ENCODE data around the gene CRY2. TPM values are rescaled to one million over a fixed set of nuclear protein-coding genes. Genes with fewer than 3 reads are reported as not detected.

CRY2 gene
- total RNA-seq, 2 donors from 2014 or later, result 19.8 to 20.1 TPM

DNA sequence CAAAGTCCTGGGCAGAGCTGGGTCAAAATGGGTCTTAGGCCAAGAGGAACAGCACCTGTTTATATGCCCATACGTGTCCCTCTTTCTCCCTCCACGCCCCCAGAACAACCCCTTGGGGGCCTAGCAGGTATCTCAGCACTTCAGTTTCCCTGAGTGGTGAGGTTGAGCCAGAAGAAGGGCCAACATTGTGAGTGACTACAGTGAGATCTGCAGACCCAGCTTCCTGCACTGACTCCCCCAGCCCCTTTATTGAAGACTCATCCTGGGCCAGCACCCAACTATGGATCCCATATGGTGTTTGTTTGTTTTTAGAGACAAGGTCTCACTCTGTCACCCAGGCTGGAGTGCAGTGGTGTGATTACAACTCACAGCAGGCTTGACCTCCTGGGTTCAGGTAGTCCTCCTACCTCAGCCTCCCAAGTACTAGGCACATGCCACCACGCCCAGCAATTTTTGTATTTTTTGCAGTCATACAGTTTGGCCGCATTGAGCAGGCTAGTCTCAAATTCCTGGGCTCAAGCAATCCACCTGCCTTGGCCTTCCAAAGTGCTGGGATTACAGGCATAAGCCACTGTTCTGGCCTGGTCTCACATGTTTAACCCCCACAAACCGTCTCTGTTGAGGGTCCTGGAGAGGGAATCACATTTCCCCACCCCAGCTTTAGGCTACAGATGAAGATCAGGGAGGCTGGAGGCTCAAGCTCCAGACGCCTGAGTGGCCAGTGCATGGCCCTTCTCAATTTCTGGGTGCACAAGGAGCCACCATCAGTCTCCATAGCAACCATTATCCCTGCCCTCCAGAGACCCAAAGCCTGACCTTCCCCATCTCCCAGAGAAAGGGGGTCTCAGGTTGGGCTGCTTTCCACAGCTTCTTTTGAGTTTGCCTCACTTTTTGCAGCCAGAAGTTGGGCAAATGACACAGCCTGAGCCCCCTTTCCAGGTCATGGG is 73.5 kb downstream of the CRY2 start:
- H3K36me3 Mint-ChIP-seq (ENCODE audit: low read depth), result peaks cover 6% of the 10 kb centered on the region
- peaks cover 35% of the 10 kb centered on the region for H3K27me3 ChIP-seq (ENCODE audit: control insufficient read depth, insufficient read depth, low read length, poor library complexity, severe bottlenecking)
- H3K27ac Mint-ChIP-seq, result peak overlapping the region; percentile 91
- DNase-seq, result no peak
- no peaks in the 10 kb centered on the region for H3K9me3 ChIP-seq (ENCODE audit: control insufficient read depth, low read length)
- WGBS, 2 experiments (ENCODE audit: insufficient coverage in 1 of 2, insufficient read length in 1 of 2), result 89 to 90% methylated on average over 5 to 6 of the region's 6 CpGs
- TF ChIP-seq, protein P1, sequence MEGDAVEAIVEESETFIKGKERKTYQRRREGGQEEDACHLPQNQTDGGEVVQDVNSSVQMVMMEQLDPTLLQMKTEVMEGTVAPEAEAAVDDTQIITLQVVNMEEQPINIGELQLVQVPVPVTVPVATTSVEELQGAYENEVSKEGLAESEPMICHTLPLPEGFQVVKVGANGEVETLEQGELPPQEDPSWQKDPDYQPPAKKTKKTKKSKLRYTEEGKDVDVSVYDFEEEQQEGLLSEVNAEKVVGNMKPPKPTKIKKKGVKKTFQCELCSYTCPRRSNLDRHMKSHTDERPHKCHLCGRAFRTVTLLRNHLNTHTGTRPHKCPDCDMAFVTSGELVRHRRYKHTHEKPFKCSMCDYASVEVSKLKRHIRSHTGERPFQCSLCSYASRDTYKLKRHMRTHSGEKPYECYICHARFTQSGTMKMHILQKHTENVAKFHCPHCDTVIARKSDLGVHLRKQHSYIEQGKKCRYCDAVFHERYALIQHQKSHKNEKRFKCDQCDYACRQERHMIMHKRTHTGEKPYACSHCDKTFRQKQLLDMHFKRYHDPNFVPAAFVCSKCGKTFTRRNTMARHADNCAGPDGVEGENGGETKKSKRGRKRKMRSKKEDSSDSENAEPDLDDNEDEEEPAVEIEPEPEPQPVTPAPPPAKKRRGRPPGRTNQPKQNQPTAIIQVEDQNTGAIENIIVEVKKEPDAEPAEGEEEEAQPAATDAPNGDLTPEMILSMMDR (conservative IDR thresholded peaks at IDR 0.05), result no peak
- peaks cover 2% of the 10 kb centered on the region for H3K4me1 ChIP-seq (ENCODE audit: control insufficient read depth, insufficient read depth, low read length)
- H3K4me1 Mint-ChIP-seq, result peaks cover 25% of the 10 kb centered on the region
- H3K4me3 Mint-ChIP-seq, result peak overlapping the region; percentile 55
- H3K36me3 ChIP-seq (ENCODE audit: control insufficient read depth, insufficient read depth, low read length), result no peaks in the 10 kb centered on the region
- no peaks in the 10 kb centered on the region for H3K9me3 Mint-ChIP-seq
- H3K27ac ChIP-seq (ENCODE audit: low read depth, low read length), result no peak overlapping the region
- H3K27me3 Mint-ChIP-seq (ENCODE audit: insufficient read depth), result peaks cover 21% of the 10 kb centered on the region
- no peak overlapping the region for H3K9ac ChIP-seq (ENCODE audit: extremely low read depth, low read length, poor library complexity, severe bottlenecking)
- no peak overlapping the region for H3K4me3 ChIP-seq (ENCODE audit: low read length)

DNA sequence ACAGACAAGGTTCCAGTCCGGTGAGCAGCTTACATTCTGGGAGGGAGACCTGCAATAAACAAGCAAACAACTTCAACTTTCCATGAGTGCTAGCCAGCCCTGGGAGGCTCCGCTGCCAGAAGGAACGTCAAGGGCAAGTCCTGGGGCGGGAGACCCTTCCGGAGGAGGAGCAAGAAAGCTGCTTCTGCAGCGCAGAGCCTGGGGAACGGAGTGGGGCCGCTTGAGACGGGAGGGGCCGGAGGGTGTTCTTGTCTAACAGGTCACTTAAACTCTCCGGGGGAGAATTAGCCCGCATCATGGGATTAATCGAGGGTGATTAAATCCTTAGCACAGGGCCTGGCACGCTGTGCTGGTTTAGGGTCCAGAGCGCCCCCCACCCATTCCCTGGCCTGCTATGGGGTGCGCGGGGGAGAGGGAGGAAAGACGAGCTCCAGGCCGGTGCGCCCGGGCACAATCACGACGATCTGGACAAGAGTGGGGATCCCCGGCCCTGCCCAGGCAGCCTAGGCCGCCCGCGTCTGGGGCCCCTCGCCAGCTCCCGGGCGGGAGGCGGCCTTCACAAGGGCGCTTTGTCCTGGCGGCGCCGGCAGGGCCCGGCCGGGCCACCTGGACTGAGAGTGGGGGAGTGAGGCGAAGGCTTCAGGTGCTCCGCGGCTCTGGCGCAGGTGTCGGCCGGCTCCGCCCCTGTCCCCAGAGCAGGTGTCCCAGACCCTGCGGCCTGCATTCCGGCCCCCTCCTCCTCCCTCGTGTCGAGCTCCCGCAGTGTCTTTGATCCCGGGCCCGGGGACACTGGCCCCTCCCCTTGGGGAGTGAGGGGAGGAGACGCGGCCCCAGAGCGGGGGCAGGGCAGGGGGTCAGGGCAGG is 74.5 kb downstream of the CRY2 start:
- Mint-ChIP-seq H3K4me3 (peak overlapping the region; percentile 55), H3K4me1 (peaks cover 25% of the 10 kb centered on the region), H3K27ac (peak overlapping the region; percentile 26), H3K9me3 (no peaks in the 10 kb centered on the region), H3K27me3 (ENCODE audit: insufficient read depth) (peaks cover 21% of the 10 kb centered on the region), H3K36me3 (ENCODE audit: low read depth) (peaks cover 2% of the 10 kb centered on the region)
- no peaks in the 10 kb centered on the region for H3K9me3 ChIP-seq (ENCODE audit: control insufficient read depth, low read length)
- DNase-seq, result peak; percentile 97
- H3K9ac ChIP-seq (ENCODE audit: extremely low read depth, low read length, poor library complexity, severe bottlenecking), result peak overlapping the region; percentile 53
- no peak overlapping the region for H3K27ac ChIP-seq (ENCODE audit: low read depth, low read length)
- WGBS, 2 experiments (ENCODE audit: insufficient coverage in 1 of 2, insufficient read length in 1 of 2), result 5% methylated on average over 11 to 52 of the region's 54 CpGs
- H3K27me3 ChIP-seq (ENCODE audit: control insufficient read depth, insufficient read depth, low read length, poor library complexity, severe bottlenecking), result peaks cover 35% of the 10 kb centered on the region
- peak overlapping the region; percentile 64 for H3K4me3 ChIP-seq (ENCODE audit: low read length)
- no peaks in the 10 kb centered on the region for H3K36me3 ChIP-seq (ENCODE audit: control insufficient read depth, insufficient read depth, low read length)
- TF ChIP-seq, protein P1 (conservative IDR thresholded peaks at IDR 0.05), result no peak
- H3K4me1 ChIP-seq (ENCODE audit: control insufficient read depth, insufficient read depth, low read length), result peaks cover 2% of the 10 kb centered on the region

DNA sequence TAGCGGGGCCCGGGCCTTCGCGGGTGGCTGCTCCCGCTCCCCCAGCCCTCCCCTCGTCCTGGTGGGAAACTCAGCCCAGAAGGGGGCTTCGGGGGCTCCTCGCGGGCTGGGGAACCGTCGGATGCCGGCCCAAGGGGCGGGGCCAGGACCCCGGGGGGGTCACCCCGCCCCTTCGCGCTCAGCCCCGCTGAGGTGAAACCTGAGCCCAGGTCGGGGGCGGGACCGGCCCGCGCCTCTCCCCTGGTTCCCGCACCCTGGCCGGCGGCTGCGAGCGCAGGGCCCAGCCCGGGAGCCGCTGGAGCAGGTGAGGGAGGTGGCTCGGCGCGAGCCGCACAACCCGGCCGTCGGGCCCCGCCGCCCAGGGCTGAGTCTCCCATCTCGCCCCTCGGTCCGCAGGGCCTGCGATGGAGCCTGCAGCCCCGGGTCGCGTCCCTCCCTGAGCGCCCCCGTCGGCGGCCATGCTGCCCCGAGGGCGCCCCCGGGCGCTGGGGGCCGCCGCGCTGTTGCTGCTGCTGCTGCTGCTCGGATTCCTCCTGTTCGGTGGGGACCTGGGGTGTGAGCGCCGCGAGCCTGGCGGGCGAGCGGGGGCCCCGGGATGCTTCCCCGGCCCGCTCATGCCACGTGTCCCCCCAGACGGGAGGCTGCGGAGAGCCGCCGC is 75.3 kb downstream of the CRY2 start, which contains the start of gene LARGE2:
Gene LARGE2, plus strand, starts transcription at position 232 of the 658 bp plus-strand sequence. Its CDS starts 227 bp downstream, at position 459.
- peak within 1 kb of the TSS; percentile 67 for H3K4me3 Mint-ChIP-seq
- no peak within 1 kb of the TSS for H3K27ac ChIP-seq (ENCODE audit: low read depth, low read length)
- no peaks in the 10 kb centered on the region for H3K36me3 ChIP-seq (ENCODE audit: control insufficient read depth, insufficient read depth, low read length)
- H3K9me3 ChIP-seq (ENCODE audit: control insufficient read depth, low read length), result no peaks in the 10 kb centered on the region
- peaks cover 2% of the 10 kb centered on the region for H3K36me3 Mint-ChIP-seq (ENCODE audit: low read depth)
- H3K27ac Mint-ChIP-seq, result peak within 1 kb of the TSS; percentile 75
- peak within 1 kb of the TSS; percentile 64 for H3K4me3 ChIP-seq (ENCODE audit: low read length)
- TF ChIP-seq, protein P1 (conservative IDR thresholded peaks at IDR 0.05), result no peak
- H3K9me3 Mint-ChIP-seq, result no peaks in the 10 kb centered on the region
- peaks cover 2% of the 10 kb centered on the region for H3K4me1 ChIP-seq (ENCODE audit: control insufficient read depth, insufficient read depth, low read length)
- peaks cover 25% of the 10 kb centered on the region for H3K4me1 Mint-ChIP-seq
- H3K27me3 Mint-ChIP-seq (ENCODE audit: insufficient read depth), result peaks cover 21% of the 10 kb centered on the region
- DNase-seq, result peak; percentile 93
- H3K27me3 ChIP-seq (ENCODE audit: control insufficient read depth, insufficient read depth, low read length, poor library complexity, severe bottlenecking), result peaks cover 35% of the 10 kb centered on the region
- peak within 1 kb of the TSS; percentile 53 for H3K9ac ChIP-seq (ENCODE audit: extremely low read depth, low read length, poor library complexity, severe bottlenecking)
- WGBS, 2 experiments (ENCODE audit: insufficient coverage in 1 of 2, insufficient read length in 1 of 2), result 0 to 1% methylated on average over 22 to 73 of the region's 73 CpGs
